GM19023 (cell line): ENCODE measurements around the gene UGT3A1.
"Not testable (repeated sequence)": the region's sequence is repeated elsewhere in the genome, so short reads cannot be mapped to it uniquely, and the experiment has no call there.

Experiments
- ATAC-seq: cut with Tn5 transposase; IDR thresholded peaks from one replicate; pipeline ENCODE4 v1.9.1; 2021; ENCODE audit warnings: mild to moderate bottlenecking, moderate library complexity; ENCODE audit not compliant: unreplicated experiment

The UGT3A1 gene

DNA sequence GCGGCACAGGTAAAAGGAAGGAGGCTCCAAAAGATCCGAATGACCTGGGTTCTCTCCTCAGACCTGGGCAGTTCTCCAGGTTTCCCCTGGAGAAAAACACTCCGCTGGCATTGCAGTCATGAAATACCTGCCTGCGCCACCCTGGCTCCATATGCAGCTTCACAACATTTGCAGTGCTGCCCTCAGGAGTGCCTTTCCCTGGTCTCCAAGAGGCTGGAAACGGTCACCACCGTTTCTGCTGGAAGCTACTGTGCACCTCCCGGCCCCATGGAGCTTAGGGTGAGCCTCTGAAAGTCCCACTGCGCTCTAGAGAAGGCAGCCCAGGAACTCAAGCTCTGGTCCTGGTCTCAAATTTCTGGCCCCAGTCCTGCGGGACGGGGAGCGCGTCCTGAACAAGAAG lies 670 bp downstream of the UGT3A1 start:
- ATAC-seq = no peak

DNA sequence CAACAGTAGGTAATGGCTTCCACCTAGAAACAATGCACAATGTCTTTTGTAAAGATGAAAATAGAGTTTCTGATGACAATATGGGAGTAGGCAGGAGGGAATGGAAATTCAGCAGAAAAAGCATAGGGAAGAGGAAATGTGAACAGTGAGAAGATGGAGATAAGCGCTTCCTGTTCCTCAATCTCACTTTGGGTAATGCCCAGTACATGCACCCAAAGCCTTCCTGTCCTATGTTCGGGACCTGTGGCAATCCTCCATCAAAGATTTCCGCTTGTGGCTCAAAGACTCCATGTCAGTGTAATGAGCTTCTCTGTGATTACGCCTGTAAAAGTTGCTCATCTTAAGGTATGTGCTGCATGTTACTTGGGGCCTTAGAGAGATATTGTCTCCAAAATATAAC lies 2.7 kb downstream of the UGT3A1 start:
- no peak for ATAC-seq

DNA sequence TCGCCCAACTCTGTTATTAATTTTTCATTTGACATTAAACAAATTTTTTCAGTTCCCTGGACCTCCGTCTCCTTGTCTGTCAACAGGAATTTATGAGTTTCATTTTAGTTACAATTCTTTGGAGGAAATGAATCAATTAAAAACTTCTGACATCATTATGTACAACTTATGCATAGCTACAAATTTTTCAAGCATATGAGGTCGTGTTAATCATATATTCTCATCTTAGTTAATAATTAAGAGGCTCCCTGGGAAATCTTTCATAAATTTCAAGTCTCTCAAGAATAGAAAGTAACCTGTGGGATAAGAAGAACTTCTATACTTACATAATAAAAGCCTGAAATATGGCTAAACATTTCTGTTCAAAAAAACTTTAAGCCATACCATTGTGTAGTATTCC lies 3.4 kb downstream of the UGT3A1 start:
- ATAC-seq = no peak

DNA sequence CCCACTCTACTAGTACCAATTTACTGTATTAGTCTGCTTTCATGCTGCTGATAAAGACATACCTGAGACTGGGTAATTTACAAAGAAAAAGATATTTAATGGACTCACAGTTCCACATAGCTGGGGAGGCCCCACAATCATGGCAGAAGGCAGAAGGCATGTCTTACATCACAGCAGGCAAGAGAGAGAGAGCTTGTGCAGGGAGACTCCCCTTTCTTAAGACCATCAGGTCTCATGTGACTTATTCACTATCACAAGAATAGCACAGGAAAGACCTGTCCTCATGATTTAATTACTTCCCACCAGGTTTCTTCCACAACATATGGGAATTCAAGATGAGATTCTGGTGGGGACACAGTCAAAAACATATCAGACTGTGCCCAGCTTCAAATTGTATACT lies 11.5 kb downstream of the UGT3A1 start:
- no peak for ATAC-seq

DNA sequence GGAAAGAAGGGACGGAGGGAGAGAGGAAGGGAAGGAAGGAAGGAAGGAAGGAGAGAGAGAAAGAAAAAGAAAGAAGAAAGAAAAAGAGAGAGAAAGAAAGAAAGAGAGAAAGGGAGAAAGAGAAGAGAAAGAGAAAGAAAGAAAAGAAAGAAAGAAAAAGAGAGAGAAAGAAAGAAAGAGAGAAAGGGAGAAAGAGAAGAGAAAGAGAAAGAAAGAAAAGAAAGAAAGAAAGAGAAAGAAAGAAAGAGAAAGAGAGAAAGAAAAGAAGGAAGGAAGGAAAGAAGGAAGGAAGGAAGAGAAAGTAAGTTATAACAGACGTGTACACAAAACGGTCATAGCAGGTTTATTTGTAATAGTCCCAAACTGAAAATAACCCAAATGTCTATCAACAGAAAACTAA lies 14.3 kb downstream of the UGT3A1 start:
- ATAC-seq = not testable (repeated sequence)

DNA sequence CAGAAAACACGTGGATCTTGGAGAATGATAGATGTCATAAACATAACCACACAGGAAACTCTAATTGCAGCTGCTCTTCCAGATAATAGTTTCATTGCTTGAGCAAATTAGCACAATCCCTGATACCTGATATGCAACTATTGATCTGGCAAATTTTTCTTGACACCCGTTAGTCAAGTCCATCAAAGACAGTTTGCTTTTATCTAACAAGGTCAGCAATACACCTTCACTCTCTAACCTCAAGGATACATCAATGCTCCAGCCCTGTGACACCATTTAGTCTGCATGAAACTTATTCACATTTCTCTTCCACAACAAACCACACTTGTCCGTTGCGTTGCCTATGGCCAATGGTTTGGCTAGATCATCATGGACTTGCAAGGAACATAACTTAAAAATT lies 16.6 kb downstream of the UGT3A1 start:
- no peak for ATAC-seq

DNA sequence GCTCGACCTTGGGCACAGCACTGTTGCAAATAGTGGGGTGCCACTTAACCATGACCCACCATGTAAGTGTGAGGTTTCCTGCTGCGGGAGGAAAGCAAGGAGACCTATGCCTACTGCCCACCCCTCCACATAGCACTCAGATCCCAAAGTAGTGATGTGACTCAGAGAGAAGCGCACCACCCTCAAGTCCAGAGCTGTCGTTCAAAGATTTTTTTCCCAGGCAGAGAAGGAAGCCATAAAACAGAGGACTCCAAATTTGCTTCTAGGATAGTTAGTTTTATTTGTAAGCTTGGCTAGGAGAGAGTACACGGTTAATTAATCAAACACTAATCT lies 19.3 kb downstream of the UGT3A1 start:
- no peak for ATAC-seq

DNA sequence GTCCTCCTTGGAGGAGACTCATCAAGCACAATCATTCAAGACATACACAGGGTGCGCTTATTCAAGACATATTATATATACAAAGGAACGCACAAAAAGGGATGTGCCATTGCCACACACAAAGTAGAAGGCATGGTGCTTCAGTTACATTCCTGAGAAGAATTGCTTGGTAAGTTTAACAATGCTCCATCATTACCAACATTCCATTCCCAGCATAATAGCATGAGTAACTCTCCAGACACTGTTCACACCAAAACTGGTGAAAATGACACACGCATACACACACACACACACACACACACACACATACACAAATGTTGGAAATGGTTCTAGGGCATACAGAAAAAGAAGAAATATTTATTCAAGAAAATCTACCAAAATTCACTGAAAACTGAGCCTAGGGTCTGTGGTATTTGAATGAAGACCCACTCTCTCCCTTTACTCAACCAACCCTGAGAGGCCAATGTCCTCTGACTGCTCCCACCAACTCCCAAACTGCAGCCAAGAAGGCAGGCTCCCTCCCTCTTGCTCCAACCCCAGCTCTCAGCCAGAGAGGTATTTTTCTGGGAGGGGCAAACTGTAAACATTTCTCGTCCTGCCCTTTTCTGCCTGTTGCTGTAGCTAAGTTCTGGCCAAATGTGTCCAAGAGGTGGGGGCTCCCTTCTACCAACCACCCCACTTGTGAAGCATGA lies 19.9 kb downstream of the UGT3A1 start:
- no peak for ATAC-seq

DNA sequence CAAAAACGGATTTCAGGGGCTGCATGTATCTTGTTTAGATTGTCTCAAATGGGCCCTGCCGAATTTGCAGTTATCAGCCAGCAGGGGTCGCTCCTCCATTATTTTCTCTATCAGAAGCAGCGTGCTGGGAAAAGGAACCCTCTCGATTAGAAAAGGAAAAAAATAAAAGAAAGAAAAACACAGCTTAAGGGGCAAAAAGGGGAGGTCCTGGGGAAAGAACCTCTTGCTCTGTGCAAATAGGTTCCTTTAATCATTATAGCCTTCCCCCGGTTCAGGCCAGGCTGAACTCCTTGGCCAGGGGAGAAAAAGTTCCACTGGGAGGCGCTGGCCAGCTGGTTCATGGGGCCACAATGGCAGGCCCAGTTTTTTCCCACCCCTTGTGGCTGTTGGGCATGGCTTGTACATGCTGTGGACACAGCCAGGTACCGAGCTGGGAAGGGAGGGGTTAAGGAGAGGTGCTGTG lies 27.8 kb downstream of the UGT3A1 start:
- ATAC-seq = no peak

DNA sequence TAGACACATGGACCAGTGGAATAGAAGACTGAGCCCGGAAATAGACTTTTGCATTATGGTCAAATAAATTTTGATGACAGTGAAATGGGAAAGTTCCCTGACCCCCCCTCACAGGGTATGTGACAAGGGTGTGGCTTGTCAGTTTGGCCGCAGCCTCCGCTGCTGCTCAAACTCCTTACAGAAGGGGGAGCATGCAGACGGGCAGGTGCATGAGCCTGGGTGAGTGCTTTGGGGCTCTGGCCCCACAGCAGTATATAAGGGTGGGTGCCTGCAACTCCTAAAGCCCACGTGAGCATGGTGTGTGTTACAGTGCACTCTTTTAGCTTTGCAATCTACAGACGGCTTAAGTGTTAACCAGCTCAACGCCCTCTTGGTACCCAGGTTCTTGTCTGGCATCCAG lies 30.9 kb downstream of the UGT3A1 start:
- ATAC-seq = no peak

DNA sequence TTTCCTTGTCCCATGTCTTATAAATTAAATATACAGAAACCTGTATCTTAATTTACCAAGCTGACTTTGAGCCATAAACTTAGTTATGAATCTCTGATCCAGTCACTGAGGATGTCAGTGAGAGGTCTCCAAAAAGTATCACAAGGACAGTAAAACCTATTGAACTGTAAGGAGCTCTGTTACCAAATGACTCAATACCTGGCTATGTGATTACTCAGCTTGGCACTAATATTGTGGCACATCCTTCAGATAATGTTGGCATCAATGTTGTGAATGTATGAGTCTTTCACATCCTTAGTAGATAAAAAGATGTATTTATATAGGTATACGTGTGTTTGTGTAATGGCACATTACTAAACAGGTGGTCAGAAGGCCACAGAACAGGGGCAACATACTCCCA lies 34.8 kb downstream of the UGT3A1 start:
- no peak for ATAC-seq

DNA sequence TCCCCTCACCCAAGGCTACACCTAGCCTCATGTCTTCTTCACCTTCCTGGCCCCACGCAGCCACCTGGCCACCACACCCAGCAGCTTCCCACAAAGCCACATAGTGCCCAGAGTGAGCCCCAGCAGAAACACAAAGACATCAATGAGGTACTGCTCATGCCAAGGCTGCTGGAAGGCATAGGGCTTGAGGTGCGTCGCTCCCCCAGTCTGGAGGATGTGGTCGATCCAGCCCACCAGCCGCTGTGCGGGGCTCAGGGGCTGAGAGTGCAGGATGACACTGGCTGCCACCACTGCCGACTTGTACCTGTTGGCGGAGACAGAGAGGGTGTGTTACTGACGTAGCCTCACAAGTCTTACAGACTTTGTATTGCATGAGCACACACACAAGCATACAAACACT lies 37.0 kb downstream of the UGT3A1 start:
- ATAC-seq = no peak

DNA sequence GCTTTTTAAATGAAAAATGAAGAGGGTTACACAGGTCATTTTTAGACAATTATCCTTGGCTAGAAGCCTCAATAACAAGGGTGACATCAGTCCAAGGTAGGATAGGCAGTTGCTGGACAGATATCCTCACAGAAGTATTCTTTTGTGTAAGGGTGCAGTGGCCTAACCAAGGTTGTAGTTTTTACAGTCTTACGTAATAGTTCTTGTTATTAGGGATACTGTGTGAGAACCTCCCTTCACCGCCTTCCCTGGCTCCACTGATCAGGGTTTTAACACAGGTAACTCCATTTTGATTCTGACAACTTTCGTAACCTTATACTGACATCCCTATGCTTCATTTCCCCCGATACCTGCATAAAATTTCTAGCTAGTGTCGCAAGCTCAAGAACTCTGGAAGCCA lies 44.1 kb downstream of the UGT3A1 start:
- no peak for ATAC-seq

DNA sequence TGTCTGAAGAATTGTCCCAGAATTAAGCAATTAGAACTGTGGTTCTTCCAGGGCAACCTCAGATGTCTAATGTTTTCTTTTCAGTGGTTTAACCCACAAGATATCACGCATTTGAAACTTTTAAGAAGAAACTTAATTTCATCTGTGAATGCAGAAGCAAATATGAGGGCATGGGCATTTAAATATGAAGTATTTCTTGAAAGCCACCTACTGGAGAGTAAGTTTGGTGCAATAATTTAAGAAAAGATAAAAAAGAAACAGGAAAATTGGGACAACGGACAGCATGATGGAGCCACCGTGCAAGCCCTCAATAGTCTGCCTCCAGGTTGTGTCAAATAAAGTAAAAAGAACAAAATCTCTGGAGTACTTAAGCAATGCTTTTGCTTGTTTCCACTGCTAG lies 51.6 kb downstream of the UGT3A1 start:
- ATAC-seq = no peak

DNA sequence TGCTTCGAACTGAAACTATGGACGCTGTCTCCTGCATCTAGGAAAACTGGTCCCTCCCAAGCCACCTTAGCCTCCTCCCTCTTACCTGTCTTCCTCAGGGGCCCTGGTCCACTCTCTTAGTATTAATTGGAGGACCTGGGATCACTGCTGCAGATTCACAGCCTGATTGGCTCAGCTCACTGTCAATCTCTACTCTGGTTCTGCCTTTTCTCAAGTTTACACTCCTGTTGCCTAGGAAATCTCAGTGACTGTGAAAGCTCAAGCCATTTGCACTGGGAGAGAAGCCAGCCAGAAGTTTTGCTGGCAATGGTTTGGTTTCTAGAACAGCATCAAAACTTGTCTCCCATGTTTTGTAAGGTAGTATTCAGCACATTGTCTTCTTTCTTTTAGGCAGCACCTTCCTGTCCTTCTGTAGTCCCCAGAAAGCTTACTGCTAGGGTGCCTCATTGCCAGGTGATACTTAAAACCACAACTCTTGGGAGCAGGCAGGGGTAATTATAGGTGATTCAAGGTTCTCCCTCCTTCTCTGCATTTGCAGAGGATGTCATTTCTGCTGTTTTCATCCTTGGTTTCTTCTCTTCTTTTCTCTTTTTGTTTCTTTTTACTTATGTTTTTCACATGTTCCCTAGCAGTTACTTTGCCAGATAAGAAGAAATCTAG lies 52.5 kb downstream of the UGT3A1 start, which contains the start of gene CAPSL:
Gene CAPSL, minus strand, starts transcription at position 55 of the 660 bp plus-strand sequence. CDS start 17,502 bp downstream, outside the sequence.
- no peak for ATAC-seq

DNA sequence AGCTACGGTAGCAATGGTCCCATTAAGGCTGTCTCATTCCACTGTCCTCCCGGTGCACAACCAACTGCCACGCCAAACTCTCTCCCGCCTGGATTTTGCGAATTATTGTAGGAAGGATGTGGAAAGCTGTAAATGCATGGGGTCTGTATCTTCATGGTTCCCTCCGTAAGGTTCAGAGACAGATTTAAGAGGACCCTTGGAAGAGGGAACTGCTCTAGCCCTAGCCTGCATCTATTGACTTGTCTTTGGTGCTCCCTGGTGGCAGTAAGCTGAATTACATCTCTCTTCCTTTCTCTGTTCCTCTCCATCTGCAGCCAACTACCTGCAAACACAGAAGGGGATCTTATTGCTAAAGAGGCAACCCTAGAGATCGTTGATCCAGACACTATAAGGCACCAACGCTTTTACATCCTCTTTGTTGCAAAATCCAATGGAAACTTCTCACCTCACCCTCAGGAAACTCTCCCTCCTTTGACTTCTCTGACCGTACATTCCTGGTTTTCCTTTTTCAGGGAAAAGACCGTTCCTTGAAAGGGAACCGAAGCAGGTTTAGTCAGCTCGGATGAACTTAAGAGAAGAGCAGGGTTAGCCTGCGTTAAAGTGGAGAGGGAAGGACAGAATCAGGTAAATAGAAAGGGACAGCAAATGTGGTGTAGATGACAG lies 64.7 kb downstream of the UGT3A1 start:
- peak; percentile 78 for ATAC-seq

DNA sequence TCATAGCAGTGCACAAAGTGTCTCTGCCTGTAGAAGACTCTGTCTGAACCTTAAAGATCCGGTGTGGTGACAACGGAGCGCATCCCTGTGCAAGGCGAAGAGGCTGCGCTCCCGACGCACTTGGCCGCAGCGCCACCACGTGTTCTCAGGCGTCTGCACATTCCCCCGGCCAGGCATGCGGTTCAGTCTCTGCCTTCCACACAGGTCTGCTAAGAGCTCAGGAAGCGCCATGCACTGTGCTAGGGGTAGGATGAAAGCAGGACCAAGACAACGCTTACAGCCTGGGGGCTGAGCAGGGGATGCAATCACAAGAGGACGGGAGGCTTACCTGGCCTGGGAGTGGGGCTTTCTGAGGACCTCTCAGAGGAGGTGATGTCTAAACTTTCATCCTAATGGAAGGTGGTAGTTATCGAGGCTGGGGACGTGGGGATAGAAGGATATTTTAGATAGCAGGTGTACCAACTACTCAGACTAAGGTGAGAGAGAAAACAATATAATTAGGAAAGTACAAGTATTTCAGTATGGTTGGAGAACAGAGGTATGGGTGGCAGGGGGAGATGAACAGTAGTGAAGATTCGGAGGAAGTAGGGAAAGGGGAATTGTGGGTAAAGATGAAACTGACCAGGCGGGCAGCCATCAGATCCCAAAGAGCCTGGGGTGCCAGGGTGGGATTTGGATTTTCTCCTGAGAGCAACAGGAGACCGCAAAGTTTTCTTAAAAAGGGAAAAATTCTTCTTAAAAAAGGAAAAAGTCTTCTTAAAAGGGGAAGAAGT lies 66.1 kb downstream of the UGT3A1 start:
- ATAC-seq = no peak

DNA sequence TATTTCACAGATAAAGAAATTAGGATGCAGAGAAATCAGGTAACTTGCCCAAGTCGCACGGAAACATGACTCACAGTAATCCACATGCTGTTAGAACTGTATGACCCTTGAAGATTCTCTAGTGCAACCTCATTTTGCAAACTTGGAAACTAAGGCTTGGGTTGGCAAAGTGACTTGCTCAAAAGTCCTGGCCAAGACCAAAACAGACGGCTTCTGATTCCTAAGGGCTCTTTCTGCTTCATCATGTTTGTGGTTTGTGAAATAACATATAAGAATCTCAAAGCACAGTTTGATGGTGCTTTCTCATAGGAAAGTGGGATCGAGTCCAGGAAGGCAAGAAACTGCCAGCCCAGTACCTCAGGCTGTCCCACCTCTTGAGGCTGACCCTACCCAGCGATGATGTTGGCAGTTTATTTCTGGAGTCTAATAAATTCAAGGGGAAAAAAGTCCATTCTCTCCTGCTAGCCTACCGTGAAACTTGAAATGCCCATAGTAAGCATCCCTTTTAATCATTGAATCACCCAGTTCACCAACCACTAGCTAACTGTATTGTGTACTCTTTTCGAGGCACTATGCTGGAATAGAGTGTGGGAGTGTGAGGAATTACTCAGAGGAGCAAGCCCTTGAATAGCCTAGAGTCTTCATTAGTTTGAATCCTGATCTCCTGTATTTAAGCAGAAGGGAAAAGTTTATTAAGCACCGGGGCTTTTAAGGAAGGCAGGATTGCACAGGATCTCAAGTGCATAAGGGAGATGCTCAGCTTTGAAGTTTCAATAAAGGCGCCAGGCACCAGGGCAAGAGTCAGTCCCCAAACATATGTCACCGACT lies 66.9 kb downstream of the UGT3A1 start:
- ATAC-seq = no peak

DNA sequence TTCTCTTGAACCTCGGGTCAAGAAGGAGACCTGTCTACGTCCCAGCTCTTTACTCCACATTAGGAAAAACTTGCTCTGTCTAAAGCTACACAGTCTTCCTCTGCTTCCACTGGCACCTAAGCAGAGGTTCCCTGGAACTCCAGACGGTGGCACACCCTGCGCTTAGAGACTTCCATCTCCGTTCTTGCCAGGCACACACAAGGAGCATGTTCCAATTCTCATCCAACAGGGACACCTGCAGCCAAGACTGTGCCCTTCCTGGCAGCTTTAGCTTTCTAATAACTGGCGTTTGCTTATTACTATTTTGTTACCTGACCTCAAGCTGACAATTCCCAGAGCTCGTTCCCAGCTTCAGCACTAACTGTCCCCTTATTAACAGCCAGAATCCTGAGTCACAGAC lies 68.7 kb downstream of the UGT3A1 start:
- no peak for ATAC-seq

DNA sequence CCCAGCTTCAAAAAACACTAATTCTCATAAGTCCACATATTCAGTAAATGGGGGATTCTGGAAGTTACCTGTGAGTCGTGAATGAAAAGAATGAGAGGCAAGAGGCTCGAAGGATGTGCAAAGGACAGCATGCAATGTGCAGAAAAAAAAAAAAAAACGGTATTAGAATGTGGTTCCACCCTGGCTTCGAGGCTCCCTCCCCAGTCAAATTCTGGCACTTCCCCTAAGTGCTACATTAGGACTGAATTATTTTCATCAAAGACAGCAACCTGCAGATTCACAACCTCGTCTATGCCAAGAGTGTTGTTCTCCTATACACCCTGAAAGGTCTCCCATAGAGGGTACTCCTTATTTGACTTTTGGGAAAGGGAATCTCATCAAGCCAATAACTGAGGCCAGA lies 69.3 kb downstream of the UGT3A1 start:
- ATAC-seq = no peak

DNA sequence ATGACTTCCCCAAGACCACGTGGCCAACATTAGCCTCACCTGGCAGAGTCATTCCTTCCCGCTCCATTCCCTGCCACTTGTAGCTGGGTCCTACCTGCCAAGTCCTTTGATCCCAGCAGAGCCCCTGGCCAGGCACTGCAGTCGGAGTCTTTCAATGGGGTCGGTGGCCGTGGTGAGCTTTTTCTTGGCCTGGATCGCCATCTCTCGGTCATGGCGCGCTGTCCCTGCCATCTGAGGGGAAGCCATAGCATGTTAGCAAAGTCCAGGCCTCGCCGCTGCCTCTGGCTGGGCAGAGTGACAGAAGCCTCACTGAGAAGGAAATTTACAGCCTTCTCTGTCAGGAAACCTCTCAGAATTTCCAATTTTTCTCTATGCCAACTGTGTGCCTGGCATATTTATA lies 70.3 kb downstream of the UGT3A1 start:
- no peak for ATAC-seq
